Endothelial cell of umbilical vein (primary cell): ENCODE measurements around the gene SLMAP. TPM values are rescaled to one million over a fixed set of nuclear protein-coding genes. Genes with fewer than 3 reads are reported as not detected.

Source experiments
- BruUV-seq: library from RNA; stranded (reverse); fragments of 400-500 nt; replicated peaks from 2 replicates; lab custom pipeline; 2021; lab: Mats Ljungman, UMichigan
- CTCF ChIA-PET: fragments of 300-600, 350-600 bp; sonication (Branson Sonifier 250); formaldehyde crosslinking; loops from one replicate; lab custom pipeline; 2021; ENCODE audit warnings: antibody characterized with exemption, inconsistent platforms; lab: Charles Lee
- POLR2A ChIA-PET: fragments of 300-600, 350-600 bp; sonication (Branson Sonifier 250); formaldehyde crosslinking; loops from one replicate; lab custom pipeline; 2021; ENCODE audit warnings: antibody characterized with exemption, inconsistent platforms; lab: Charles Lee
- DNase-seq: peaks from one replicate; pipeline ENCODE4 v3.0.0-alpha.2; 2011; ENCODE audit warnings: low read depth, low spot score
- FAIRE-seq: peaks from 2 replicates; lab custom pipeline; 2011; peaks lifted over from hg19 to GRCh38; lab: Jason Lieb, UNC
- H2AFZ ChIP-seq: 2 replicates; pipeline ENCODE4 v1.6.0; 2012; ENCODE audit warnings: low read depth, low read length, control low read depth, inconsistent platforms
- H3K27ac ChIP-seq: 2 replicates; pipeline ENCODE4 v1.5.1; 2011; ENCODE audit warnings: low read depth, mild to moderate bottlenecking, control low read depth, low read length, moderate library complexity; ENCODE audit not compliant: insufficient read depth
- H3K27me3 ChIP-seq, 2 experiments: 2 replicates each; pipeline versions ENCODE4 v1.6.0 to v1.6.1; 2011; ENCODE audit warnings: low read length in 2 of 2, mixed read lengths in 1 of 2; ENCODE audit not compliant: control insufficient read depth in 2 of 2, insufficient read depth in 2 of 2
- H3K36me3 ChIP-seq, 2 experiments: 2 replicates in 1 of 2; 3 replicates in 1 of 2; pipeline ENCODE4 v1.5.1; 2011; ENCODE audit warnings: low read length in 2 of 2, mild to moderate bottlenecking in 1 of 2, moderate library complexity in 1 of 2; ENCODE audit not compliant: control insufficient read depth in 2 of 2, insufficient read depth in 2 of 2; ENCODE audit errors: extremely low read depth in 1 of 2
- H3K4me1 ChIP-seq: 3 replicates; pipeline ENCODE4 v1.5.1; 2011; ENCODE audit warnings: mild to moderate bottlenecking, low read length; ENCODE audit not compliant: control insufficient read depth, insufficient read depth; ENCODE audit errors: extremely low read depth
- H3K4me2 ChIP-seq: 2 replicates; pipeline ENCODE4 v1.6.1; 2011; ENCODE audit warnings: low read length, control low read depth, mixed read lengths; ENCODE audit not compliant: insufficient read depth
- H3K4me3 ChIP-seq, 3 experiments: fragments of 200-600 bp in 1 of 3; sonication (generic), shearing (Covaris generic) in 1 of 3; replicated peaks in 1 of 3; 2 replicates each; pipeline ENCODE4 v1.5.1; 2011 to 2016; ENCODE audit warnings: control low read depth in 3 of 3, low read length in 3 of 3, mild to moderate bottlenecking in 2 of 3, inconsistent platforms in 1 of 3, low read depth in 1 of 3, moderate library complexity in 1 of 3; ENCODE audit not compliant: insufficient read depth in 1 of 3
- H3K79me2 ChIP-seq: 2 replicates; pipeline ENCODE4 v1.6.0; 2012; ENCODE audit warnings: low read length, inconsistent platforms; ENCODE audit not compliant: control insufficient read depth, insufficient read depth
- H3K9ac ChIP-seq: replicated peaks from 2 replicates; pipeline ENCODE3; 2011; ENCODE audit warnings: low read length, control low read depth; ENCODE audit not compliant: insufficient read depth; ENCODE audit errors: extremely low read depth
- H3K9me1 ChIP-seq: replicated peaks from 3 replicates; pipeline ENCODE4 v1.6.0; 2011; ENCODE audit warnings: mild to moderate bottlenecking, low read length; ENCODE audit not compliant: control insufficient read depth, insufficient read depth; ENCODE audit errors: extremely low read depth
- H3K9me3 ChIP-seq: replicated peaks from 2 replicates; pipeline ENCODE4 v1.5.1; 2012; ENCODE audit warnings: low read length, inconsistent platforms; ENCODE audit not compliant: control insufficient read depth, insufficient read depth
- H4K20me1 ChIP-seq: replicated peaks from 2 replicates; pipeline ENCODE3; 2011; ENCODE audit warnings: mild to moderate bottlenecking, low read length; ENCODE audit not compliant: control insufficient read depth, insufficient read depth; ENCODE audit errors: extremely low read depth
- CTCF ChIP-seq, 2 donors: IDR thresholded peaks; 1 replicate in 1 of 2; 2 replicates in 1 of 2; pipeline ENCODE4 v1.5.1; 2011; ENCODE audit warnings: low read length in 2 of 2, mild to moderate bottlenecking in 2 of 2, moderate library complexity in 2 of 2, control low read depth in 1 of 2, inconsistent platforms in 1 of 2, low read depth in 1 of 2; ENCODE audit not compliant: insufficient read depth in 1 of 2; ENCODE audit errors: extremely low read depth in 1 of 2
- EZH2 ChIP-seq: IDR thresholded peaks from 2 replicates; pipeline ENCODE4 v1.6.1; 2012; ENCODE audit warnings: borderline replicate concordance, low read depth, mild to moderate bottlenecking, moderate library complexity, low read length, inconsistent platforms; ENCODE audit not compliant: severe bottlenecking
- FOS ChIP-seq: IDR thresholded peaks from 2 replicates; pipeline ENCODE4 v1.6.1; 2011; ENCODE audit warnings: mild to moderate bottlenecking, low read length, moderate library complexity, borderline replicate concordance; ENCODE audit not compliant: insufficient read depth
- GATA2 ChIP-seq: IDR thresholded peaks from 2 replicates; pipeline ENCODE4 v1.7.0; 2011; ENCODE audit warnings: low read depth, mild to moderate bottlenecking, moderate library complexity, mixed read lengths, low read length; ENCODE audit not compliant: insufficient read length, insufficient read depth
- JUN ChIP-seq: IDR thresholded peaks from 2 replicates; pipeline ENCODE4 v1.6.1; 2011; ENCODE audit warnings: borderline replicate concordance, low read depth; ENCODE audit not compliant: insufficient read length, insufficient read depth
- MAX ChIP-seq: IDR thresholded peaks from 2 replicates; pipeline ENCODE4 v1.6.1; 2011; ENCODE audit not compliant: insufficient read depth, insufficient read length
- MYC ChIP-seq: IDR thresholded peaks from one replicate; pipeline ENCODE4 v1.6.1; 2011; ENCODE audit warnings: mild to moderate bottlenecking, low read depth, low read length
- POLR2A ChIP-seq: IDR thresholded peaks from 2 replicates; pipeline ENCODE4 v1.6.1; 2012; ENCODE audit warnings: low read depth, mild to moderate bottlenecking, control low read depth, low read length
- POLR2AphosphoS5 ChIP-seq: IDR thresholded peaks from 2 replicates; pipeline ENCODE4 v1.6.1; 2012; ENCODE audit warnings: low read depth, mild to moderate bottlenecking, control low read depth, low read length, moderate library complexity; ENCODE audit not compliant: insufficient read depth
- dilution Hi-C: fragments of 300-500 bp; cut with MboI; formaldehyde crosslinking; loops from one replicate; pipeline ENCODE4 v1.15.0; 2019; ENCODE audit warnings: low sequenced_read_pairs; ENCODE audit not compliant: extremely low pct_ligation_motif_present
- intact Hi-C: fragments of 100-400 bp; cut with micrococcal nuclease; formaldehyde crosslinking; loops from one replicate; pipeline ENCODE4 v1.10.0; 2022
- polyA plus RNA-seq, 4 experiments: library from polyadenylated mRNA; depleted of rRNA in 3 of 4; stranded (reverse) in 3 of 4; unstranded in 1 of 4; fragments of >200 nt; gene quantifications; 2 replicates each; pipeline versions ENCODE4 v1.2.1 to v1.2.3, GENCODE V29; 2011 to 2012; ENCODE audit warnings: missing spikeins in 1 of 4
- total RNA-seq: library from RNA; stranded (reverse); gene quantifications from 2 replicates; pipeline ENCODE4 v1.2.3, GENCODE V29; 2021

Gene SLMAP
- total and polyA plus RNA-seq, 2 donors (not counting 3 experiments of a cell fraction or from before 2014, with no cell fraction given), result 9.8 to 54.7 TPM

- dilution Hi-C loops (no loop called here), intact Hi-C loops (no loop called here)
- H3K27me3 ChIP-seq, result no peaks in the 10 kb centered on the region
- H3K27ac ChIP-seq, result no peak overlapping the region
- ChIA-PET CTCF (no interaction called here), POLR2A (no interaction called here)
- no peaks in the 10 kb centered on the region for H3K79me2 ChIP-seq
- H3K9me1 ChIP-seq, result no peaks in the 10 kb centered on the region
- H3K36me3 ChIP-seq, result peaks cover 0 to under 1% of the 10 kb centered on the region in 2 experiments
- H2AFZ ChIP-seq, result no peak overlapping the region
- H3K9me3 ChIP-seq, result no peaks in the 10 kb centered on the region
- H4K20me1 ChIP-seq, result no peaks in the 10 kb centered on the region
- no peaks in the 10 kb centered on the region for H3K4me1 ChIP-seq
- H3K4me2 ChIP-seq, result no peak overlapping the region
- no peak overlapping the region for H3K4me3 ChIP-seq
- H3K9ac ChIP-seq, result no peak overlapping the region
- no peak for DNase-seq
- no peak for FAIRE-seq
- TF ChIP-seq FOS (no peak), POLR2AphosphoS5 (no peak), MAX (no peak), EZH2 (no peak), JUN (no peak), MYC (no peak), GATA2 (no peak), POLR2A (no peak), CTCF (IDR thresholded peaks at IDR 0.05; ENCODE audit: extremely low read depth in 1 of 2, insufficient read depth in 1 of 2, low read depth in 1 of 2, low read length in 2 of 2) (no peak)
- no TSS peak for BruUV-seq
These were observed 147.2 kb downstream of the SLMAP start for GRCh38 chr3:57903124-57903890.
